ENCODE measurements around the gene LRRC27.
A peak's percentile ranks its signal among the peaks of the same experiment; 100 is the strongest.

LRRC27 gene

GRCh38 chr10:132397671-132398565, 65.9 kb downstream of the LRRC27 start:
- TF ChIP-seq, protein P1, sequence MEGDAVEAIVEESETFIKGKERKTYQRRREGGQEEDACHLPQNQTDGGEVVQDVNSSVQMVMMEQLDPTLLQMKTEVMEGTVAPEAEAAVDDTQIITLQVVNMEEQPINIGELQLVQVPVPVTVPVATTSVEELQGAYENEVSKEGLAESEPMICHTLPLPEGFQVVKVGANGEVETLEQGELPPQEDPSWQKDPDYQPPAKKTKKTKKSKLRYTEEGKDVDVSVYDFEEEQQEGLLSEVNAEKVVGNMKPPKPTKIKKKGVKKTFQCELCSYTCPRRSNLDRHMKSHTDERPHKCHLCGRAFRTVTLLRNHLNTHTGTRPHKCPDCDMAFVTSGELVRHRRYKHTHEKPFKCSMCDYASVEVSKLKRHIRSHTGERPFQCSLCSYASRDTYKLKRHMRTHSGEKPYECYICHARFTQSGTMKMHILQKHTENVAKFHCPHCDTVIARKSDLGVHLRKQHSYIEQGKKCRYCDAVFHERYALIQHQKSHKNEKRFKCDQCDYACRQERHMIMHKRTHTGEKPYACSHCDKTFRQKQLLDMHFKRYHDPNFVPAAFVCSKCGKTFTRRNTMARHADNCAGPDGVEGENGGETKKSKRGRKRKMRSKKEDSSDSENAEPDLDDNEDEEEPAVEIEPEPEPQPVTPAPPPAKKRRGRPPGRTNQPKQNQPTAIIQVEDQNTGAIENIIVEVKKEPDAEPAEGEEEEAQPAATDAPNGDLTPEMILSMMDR (conservative IDR thresholded peaks at IDR 0.05; ENCODE audit: low read length): no peak
- H3K4me3 ChIP-seq (ENCODE audit: low read length): peak overlapping the region; percentile 77
- DNase-seq (ENCODE audit: low read depth): peak; percentile 56

DNA sequence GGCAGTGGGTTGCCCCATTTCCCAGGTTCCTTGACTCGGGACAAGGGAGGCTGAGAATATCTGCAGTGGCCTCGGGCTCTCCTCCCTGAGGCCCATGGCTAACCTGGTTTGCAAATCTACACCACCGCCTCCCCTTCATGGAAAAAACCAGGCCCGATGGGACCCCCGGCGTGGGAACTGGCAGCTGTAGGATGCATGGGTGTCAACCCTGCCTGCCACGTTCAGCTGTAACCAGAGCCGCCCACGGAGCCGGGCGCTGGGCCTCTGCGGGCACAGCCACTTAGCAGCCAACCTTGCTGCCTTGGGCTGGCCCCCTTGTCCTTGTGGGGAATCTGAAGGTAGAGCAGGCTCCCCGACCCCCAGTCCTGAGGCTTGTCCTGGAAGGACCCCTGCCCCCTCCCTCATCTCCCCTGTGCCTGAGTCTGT, 66.6 kb downstream of the LRRC27 start:
- no peak for DNase-seq (ENCODE audit: low read depth)
- TF ChIP-seq, protein P1 (conservative IDR thresholded peaks at IDR 0.05; ENCODE audit: low read length): no peak
- peak overlapping the region; percentile 77 for H3K4me3 ChIP-seq (ENCODE audit: low read length)

- H3K4me3 ChIP-seq (ENCODE audit: low read length): no peak overlapping the region
- DNase-seq (ENCODE audit: low read depth): no peak
- TF ChIP-seq, protein P1 (conservative IDR thresholded peaks at IDR 0.05; ENCODE audit: low read length): no peak
Observed at GRCh38 chr10:132399117-132400035, 67.4 kb downstream of the LRRC27 start.

DNA sequence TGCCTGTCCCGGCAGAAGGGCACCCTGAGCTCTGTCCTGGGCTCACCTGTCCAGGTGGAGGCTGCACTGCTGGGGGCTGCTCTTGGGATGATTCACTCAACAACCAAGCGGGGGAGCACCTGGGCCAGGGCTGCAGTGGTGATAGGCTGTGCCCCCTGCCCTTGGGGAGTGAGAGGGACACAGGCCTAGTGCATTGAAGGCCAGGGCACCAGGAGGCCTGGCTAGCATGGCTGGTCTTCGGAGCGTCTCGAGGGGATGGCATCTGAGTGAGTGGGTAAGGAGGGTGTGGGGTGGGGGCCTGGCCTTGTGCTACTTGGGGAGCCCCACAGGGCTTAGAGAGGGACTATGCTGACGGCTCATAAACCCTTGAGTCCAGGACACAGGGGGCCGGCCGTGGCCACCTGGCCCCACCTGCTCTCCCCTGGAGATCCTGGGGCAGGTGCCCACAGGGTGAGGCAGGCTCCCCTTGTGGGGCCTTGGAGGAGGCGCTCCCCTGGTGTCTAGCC, 68.1 kb downstream of the LRRC27 start:
- DNase-seq (ENCODE audit: low read depth): no peak
- TF ChIP-seq, protein P1 (conservative IDR thresholded peaks at IDR 0.05; ENCODE audit: low read length): no peak

GRCh38 chr10:132400547-132401151, 68.7 kb downstream of the LRRC27 start:
- DNase-seq (ENCODE audit: low read depth): no peak
- H3K4me3 ChIP-seq (ENCODE audit: low read length): no peak overlapping the region
- TF ChIP-seq, protein P1 (conservative IDR thresholded peaks at IDR 0.05; ENCODE audit: low read length): no peak

More for the DNA sequence above, 68.1 kb downstream of the LRRC27 start:
- no peak overlapping the region for H3K4me3 ChIP-seq (ENCODE audit: low read length)

- H3K4me3 ChIP-seq (ENCODE audit: low read length): no peak overlapping the region
- no peak for DNase-seq (ENCODE audit: low read depth)
- TF ChIP-seq, protein P1 (conservative IDR thresholded peaks at IDR 0.05; ENCODE audit: low read length): no peak
Observed at GRCh38 chr10:132401401-132402118, 69.6 kb downstream of the LRRC27 start.
